ENCODE data around the gene SNRPN. TPM values are rescaled to one million over a fixed set of nuclear protein-coding genes. Genes with fewer than 3 reads are reported as not detected.

Gene SNRPN
- total and polyA plus RNA-seq, 11 donors = 228 to 550 (median 387) TPM

- peaks cover 0 to 49% (median 34%) of the 10 kb centered on the region in 9 donors for H3K36me3 ChIP-seq
- peak in 3 of 4 donors; percentile 19 to 57 (median 34) for ATAC-seq
- no peaks in the 10 kb centered on the region for H3K4me1 ChIP-seq
- no peak for DNase-seq
- peaks cover 0 to 99% (median 57%) of the 10 kb centered on the region in 12 donors for H3K9me3 ChIP-seq
- WGBS, 4 donors = 37 to 39% (median 38%) methylated on average over 1 of the region's 1 CpG
- H3K27ac ChIP-seq = peak overlapping the region in 4 of 12 donors; percentile 10 to 44 (median 26)
- no peak overlapping the region for H3K4me3 ChIP-seq
- intact Hi-C loops (cut with DNase I) = no loop called here
- no peaks in the 10 kb centered on the region for H3K27me3 ChIP-seq
- TF ChIP-seq POLR2A (IDR thresholded peaks at IDR 0.05) (no peak), CTCF (IDR thresholded peaks at IDR 0.05) (no peak)
These were observed 64.6 kb downstream of the SNRPN start for GRCh38 chr15:25019434-25019833.

DNA sequence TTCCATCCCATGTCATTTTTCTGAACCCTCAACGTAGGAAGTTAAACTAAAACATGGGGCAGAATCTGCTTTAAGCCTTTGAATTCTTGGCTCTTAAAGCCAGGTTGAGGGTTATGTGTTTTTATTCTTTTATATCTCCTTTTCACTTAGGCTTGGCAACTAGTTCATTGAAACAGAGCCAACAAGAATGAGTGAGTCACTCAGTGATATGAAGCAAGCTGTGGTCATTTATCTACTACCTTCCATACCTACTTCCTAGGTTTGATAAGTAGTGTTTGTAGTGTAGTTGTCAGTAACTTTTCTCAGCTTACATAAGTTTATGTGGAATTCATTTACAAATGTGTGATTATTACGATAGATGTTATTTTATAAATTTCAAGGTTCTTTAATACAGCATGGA lies 67.4 kb downstream of the SNRPN start:
- TF ChIP-seq POLR2A (IDR thresholded peaks at IDR 0.05) (no peak), CTCF (IDR thresholded peaks at IDR 0.05) (no peak)
- H3K9me3 ChIP-seq = peaks cover 0 to 100% (median 55%) of the 10 kb centered on the region in 12 donors
- H3K27ac ChIP-seq = peak overlapping the region in 1 of 12 donors; percentile 0
- WGBS, 4 donors = 55 to 67% (median 63%) methylated on average over 2 of the region's 2 CpGs
- peaks cover 0 to 76% (median 34%) of the 10 kb centered on the region in 9 donors for H3K36me3 ChIP-seq
- ATAC-seq = peak in 2 of 4 donors; percentile 47 to 56
- H3K4me1 ChIP-seq = peaks cover 0 to 3% (median 0%) of the 10 kb centered on the region in 12 donors
- intact Hi-C loops (cut with DNase I) = loop anchor here in 1 of 10 donors (5.0 kb wide), 1 partner anchor 40 kb away; no protein-coding TSS in a partner anchor
- H3K27me3 ChIP-seq = no peaks in the 10 kb centered on the region
- H3K4me3 ChIP-seq = no peak overlapping the region
- DNase-seq = no peak

Other genes with a start within 250 kb of the SNRPN start
- gene SNURF, start within 50 bp of the SNRPN start, total RNA-seq = 10 to 100 TPM in 7 of 9 donors, 1 to 10 TPM in 2; 4.9 to 80.2 (median 48.0) TPM
- 10 to 100 TPM; 10.0 to 25.8 TPM for gene SNURF, start within 50 bp of the SNRPN start, polyA plus RNA-seq